ENCODE data around the gene C3orf52. TPM values are rescaled to one million over a fixed set of nuclear protein-coding genes. Genes with fewer than 3 reads are reported as not detected.
A peak's percentile ranks its signal among the peaks of the same experiment; 100 is the strongest.
"Not testable (repeated sequence)": the region's sequence is repeated elsewhere in the genome, so short reads cannot be mapped to it uniquely, and the experiment has no call there.

The C3orf52 gene
- polyA plus RNA-seq (12.9 to 15.8 TPM (median 13.7 TPM) in 3 replicates), polyA minus RNA-seq (10.4 to 42.3 TPM (median 27.2 TPM) in 3 replicates)
- 3.8 TPM for polyA plus RNA-seq (2011; ENCODE audit: low read depth)
- 5.3 and 7.8 TPM in 2 replicates for polyA plus RNA-seq (2011; cell fraction: cytosol; rRNA removed)
- 36.2 and 46.6 TPM in 2 replicates for polyA plus RNA-seq (2011; cell fraction: nucleus; rRNA removed)
- 7.7 and 14.1 TPM in 2 replicates for polyA plus RNA-seq (2012; ENCODE audit: low replicate concordance)
- 4.0 TPM for polyA minus RNA-seq (2011; cell fraction: cytosol; rRNA and poly(A)+ RNA removed)
- polyA minus RNA-seq (2011; cell fraction: nucleus; rRNA and poly(A)+ RNA removed): 42.8 and 81.6 TPM in 2 replicates

DNA sequence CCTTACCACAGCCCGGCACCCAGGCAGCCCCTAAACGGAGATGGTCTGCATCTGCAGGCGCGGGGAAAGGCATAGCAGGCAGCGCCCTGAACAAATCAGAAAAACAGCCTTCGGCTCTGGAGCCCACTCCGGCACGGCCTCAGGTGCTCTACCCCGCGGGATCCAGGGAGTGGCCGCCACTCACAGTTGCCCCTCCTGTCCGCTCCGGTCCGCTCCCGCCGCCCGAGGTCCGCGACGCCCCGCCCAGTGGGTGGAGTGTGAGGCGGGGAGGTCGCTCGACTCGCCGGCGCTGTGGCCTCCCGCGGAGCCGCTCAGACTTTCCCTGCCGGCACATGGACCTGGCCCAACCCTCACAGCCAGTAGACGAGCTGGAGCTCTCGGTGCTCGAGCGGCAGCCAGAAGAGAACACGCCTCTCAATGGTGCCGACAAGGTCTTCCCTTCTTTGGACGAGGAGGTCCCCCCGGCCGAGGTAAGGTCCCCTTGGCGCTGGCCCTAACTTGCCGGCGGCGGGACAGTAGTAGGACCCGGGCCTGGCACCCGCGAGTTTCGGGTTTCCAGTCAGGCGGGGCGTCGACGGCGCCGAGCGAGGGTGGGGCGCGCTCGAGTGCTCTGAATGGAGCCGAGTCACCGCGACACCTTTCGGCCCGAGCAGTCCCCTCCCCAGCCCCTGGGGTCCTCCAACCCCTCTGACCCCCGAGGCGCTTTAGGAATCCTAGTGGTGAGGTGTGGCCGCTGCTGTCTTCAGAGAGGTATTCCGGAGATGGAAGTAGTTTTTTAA lies at the start of gene C3orf52:
TSS of gene C3orf52 (plus strand) at position 314 of the 779 bp plus-strand sequence. CDS start at position 333, 19 bp downstream.
- Histone ChIP-seq H3K4me3 (ENCODE audit: control insufficient read depth in 2 of 3, extremely low read depth in 1 of 3, insufficient read depth in 2 of 3, low read depth in 1 of 3, low read length in 3 of 3) (peak within 1 kb of the TSS; percentile 75 to 88 (median 84)), H3K79me2 (ENCODE audit: control insufficient read depth, insufficient read depth, low read length) (peaks cover 42% of the 10 kb centered on the region), H3K27me3 (ENCODE audit: control insufficient read depth, extremely low read depth, insufficient read depth, low read length) (no peaks in the 10 kb centered on the region), H3K4me2 (ENCODE audit: control insufficient read depth, extremely low read depth, insufficient read depth, low read depth, low read length) (peak within 1 kb of the TSS; percentile 78), H3K9ac (ENCODE audit: control insufficient read depth, extremely low read depth, insufficient read depth, low read length) (peak within 1 kb of the TSS; percentile 97), H2AFZ (ENCODE audit: control insufficient read depth, low read length) (peak within 1 kb of the TSS; percentile 81), H3K4me1 (ENCODE audit: control insufficient read depth, extremely low read depth, insufficient read depth, low read length) (peaks cover 23% of the 10 kb centered on the region), H3K27ac (ENCODE audit: control insufficient read depth, insufficient read depth, low read length) (peak within 1 kb of the TSS; percentile 97), H3K9me3 (ENCODE audit: control insufficient read depth, low read depth, low read length) (no peaks in the 10 kb centered on the region), H3K9me1 (ENCODE audit: control insufficient read depth, extremely low read depth, insufficient read depth, low read length) (peaks cover 5% of the 10 kb centered on the region), H3K36me3 (ENCODE audit: control insufficient read depth in 2 of 2, extremely low read depth in 1 of 2, insufficient read depth in 2 of 2, low read length in 2 of 2) (peaks cover 2 to 5% of the 10 kb centered on the region in 2 experiments), H4K20me1 (ENCODE audit: control insufficient read depth, extremely low read depth, insufficient read depth, low read length) (peaks cover 7% of the 10 kb centered on the region)
- dilution Hi-C loops (cut with MboI; ENCODE audit: extremely low pct_ligation_motif_present, low sequenced_read_pairs): no loop called here
- FAIRE-seq (peak; percentile 43), DNase-seq (ENCODE audit: low read depth, low spot score) (no peak)
- TF ChIP-seq, protein P1, sequence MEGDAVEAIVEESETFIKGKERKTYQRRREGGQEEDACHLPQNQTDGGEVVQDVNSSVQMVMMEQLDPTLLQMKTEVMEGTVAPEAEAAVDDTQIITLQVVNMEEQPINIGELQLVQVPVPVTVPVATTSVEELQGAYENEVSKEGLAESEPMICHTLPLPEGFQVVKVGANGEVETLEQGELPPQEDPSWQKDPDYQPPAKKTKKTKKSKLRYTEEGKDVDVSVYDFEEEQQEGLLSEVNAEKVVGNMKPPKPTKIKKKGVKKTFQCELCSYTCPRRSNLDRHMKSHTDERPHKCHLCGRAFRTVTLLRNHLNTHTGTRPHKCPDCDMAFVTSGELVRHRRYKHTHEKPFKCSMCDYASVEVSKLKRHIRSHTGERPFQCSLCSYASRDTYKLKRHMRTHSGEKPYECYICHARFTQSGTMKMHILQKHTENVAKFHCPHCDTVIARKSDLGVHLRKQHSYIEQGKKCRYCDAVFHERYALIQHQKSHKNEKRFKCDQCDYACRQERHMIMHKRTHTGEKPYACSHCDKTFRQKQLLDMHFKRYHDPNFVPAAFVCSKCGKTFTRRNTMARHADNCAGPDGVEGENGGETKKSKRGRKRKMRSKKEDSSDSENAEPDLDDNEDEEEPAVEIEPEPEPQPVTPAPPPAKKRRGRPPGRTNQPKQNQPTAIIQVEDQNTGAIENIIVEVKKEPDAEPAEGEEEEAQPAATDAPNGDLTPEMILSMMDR (optimal IDR thresholded peaks at IDR 0.05 in 1 of 3, IDR thresholded peaks at IDR 0.05 in 1 of 3, conservative IDR thresholded peaks at IDR 0.05 in 1 of 3; ENCODE audit: extremely low read depth in 1 of 3, insufficient read depth in 2 of 3, low read length in 3 of 3): peak in 1 of 3 experiments; percentile 10
- no peak for TF ChIP-seq EZH2 (IDR thresholded peaks at IDR 0.05; ENCODE audit: low read length)

DNA sequence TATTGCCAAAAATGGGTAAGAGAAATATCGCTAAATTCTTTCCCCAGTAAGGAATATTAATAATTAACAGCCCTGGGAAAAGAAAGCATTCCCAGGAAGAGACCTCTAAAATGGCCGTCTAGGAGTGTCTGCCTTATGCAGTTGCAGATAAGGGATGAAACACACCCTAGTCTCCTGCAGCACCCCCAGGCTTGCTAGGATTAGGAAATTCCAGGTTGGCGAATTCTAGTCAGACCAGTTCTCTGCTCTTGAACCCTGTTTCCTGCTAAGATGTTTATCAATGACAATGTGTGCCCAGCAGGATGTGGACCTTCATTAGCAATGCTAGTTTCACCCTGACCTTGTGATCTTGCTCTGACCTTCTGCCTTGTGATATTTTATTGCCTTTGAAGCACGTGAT lies 49.0 kb upstream of the C3orf52 start:
- H3K27me3 ChIP-seq (ENCODE audit: control insufficient read depth, extremely low read depth, insufficient read depth, low read length); H3K79me2 ChIP-seq (ENCODE audit: control insufficient read depth, insufficient read depth, low read length); H2AFZ ChIP-seq (ENCODE audit: control insufficient read depth, low read length); FAIRE-seq; H3K36me3 ChIP-seq (ENCODE audit: control insufficient read depth in 2 of 2, extremely low read depth in 1 of 2, insufficient read depth in 2 of 2, low read length in 2 of 2); H3K9ac ChIP-seq (ENCODE audit: control insufficient read depth, extremely low read depth, insufficient read depth, low read length); H3K4me1 ChIP-seq (ENCODE audit: control insufficient read depth, extremely low read depth, insufficient read depth, low read length); H3K4me3 ChIP-seq (ENCODE audit: control insufficient read depth in 2 of 3, extremely low read depth in 1 of 3, insufficient read depth in 2 of 3, low read depth in 1 of 3, low read length in 3 of 3); H3K9me3 ChIP-seq (ENCODE audit: control insufficient read depth, low read depth, low read length); H4K20me1 ChIP-seq (ENCODE audit: control insufficient read depth, extremely low read depth, insufficient read depth, low read length); H3K9me1 ChIP-seq (ENCODE audit: control insufficient read depth, extremely low read depth, insufficient read depth, low read length); H3K27ac ChIP-seq (ENCODE audit: control insufficient read depth, insufficient read depth, low read length); DNase-seq (ENCODE audit: low read depth, low spot score); H3K4me2 ChIP-seq (ENCODE audit: control insufficient read depth, extremely low read depth, insufficient read depth, low read depth, low read length); dilution Hi-C loops (cut with MboI; ENCODE audit: extremely low pct_ligation_motif_present, low sequenced_read_pairs): not testable (repeated sequence)
